HUES6 (cell line): Measurements from ENCODE around the gene JPH3.

ENCODE experiments used
- H3K27ac ChIP-seq: 2 replicates; pipeline ENCODE4 v1.7.0; 2013; ENCODE audit warnings: low read depth, mild to moderate bottlenecking, low read length, inconsistent platforms
- H3K27me3 ChIP-seq: 2 replicates; pipeline ENCODE4 v1.6.1; 2013; ENCODE audit warnings: low read length; ENCODE audit not compliant: control insufficient read depth, insufficient read depth
- H3K36me3 ChIP-seq: 2 replicates; pipeline ENCODE4 v1.6.1; 2013; ENCODE audit warnings: low read length; ENCODE audit not compliant: control insufficient read depth, insufficient read depth
- H3K4me1 ChIP-seq: 2 replicates; pipeline ENCODE4 v1.6.1; 2013; ENCODE audit warnings: low read length; ENCODE audit not compliant: control insufficient read depth, insufficient read depth
- H3K4me3 ChIP-seq: 2 replicates; pipeline ENCODE4 v1.5.1; 2013; ENCODE audit warnings: low read depth, low read length
- H3K9ac ChIP-seq: one replicate; pipeline ENCODE4 v1.6.1; 2013; ENCODE audit warnings: mild to moderate bottlenecking, low read length
- H3K9me3 ChIP-seq: 2 replicates; pipeline ENCODE4 v1.6.1; 2013; ENCODE audit warnings: low read depth, low read length; ENCODE audit not compliant: control insufficient read depth, insufficient read depth

Gene JPH3

DNA sequence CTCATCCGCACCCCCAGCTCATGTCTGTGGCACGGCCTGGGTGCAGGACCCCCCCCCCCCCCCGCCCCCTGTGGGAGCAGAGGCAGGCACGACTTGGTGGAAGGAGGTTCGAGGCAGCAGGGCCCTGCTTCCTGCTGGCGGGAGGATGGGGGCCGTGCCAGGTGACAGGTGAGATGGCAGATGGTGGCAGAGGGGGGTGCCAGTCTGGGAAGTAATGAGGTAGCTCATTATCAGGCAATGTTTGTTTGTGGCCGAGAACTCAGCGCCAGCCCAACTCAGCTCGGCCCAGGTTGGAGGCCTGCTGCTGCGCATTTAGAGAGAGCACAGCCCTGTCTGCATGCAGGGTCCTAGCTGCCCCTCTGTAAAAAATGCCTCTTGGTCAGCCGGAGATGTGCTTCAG lies 40.1 kb upstream of the JPH3 start:
- Histone ChIP-seq H3K4me3 (no peak overlapping the region), H3K4me1 (no peaks in the 10 kb centered on the region), H3K9ac (no peak overlapping the region), H3K36me3 (no peaks in the 10 kb centered on the region), H3K9me3 (peaks cover 7% of the 10 kb centered on the region; the same call in 1 of the 2 replicates), H3K27ac (no peak overlapping the region), H3K27me3 (no peaks in the 10 kb centered on the region)

DNA sequence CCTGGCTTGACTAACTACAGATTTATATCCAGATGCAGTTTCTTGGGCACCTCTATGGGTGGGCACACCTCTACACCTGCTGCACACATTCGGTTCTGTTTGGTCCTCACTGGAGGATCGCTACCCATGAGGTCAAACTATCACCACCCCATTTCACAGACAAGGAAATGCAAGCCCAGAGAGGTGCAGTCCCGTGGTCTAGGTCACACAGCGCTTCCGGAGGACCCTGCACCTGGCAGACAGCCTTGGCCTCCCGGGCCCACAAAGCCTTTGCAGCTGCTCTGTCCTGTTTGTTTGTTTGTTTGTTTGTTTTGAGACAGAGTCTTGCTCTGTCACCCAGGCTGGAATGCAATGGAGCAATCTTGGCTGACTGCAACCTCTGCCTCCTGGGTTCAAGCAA lies 39.3 kb upstream of the JPH3 start:
- H3K27me3 ChIP-seq, result no peaks in the 10 kb centered on the region
- no peak overlapping the region for H3K27ac ChIP-seq
- no peaks in the 10 kb centered on the region for H3K4me1 ChIP-seq
- no peak overlapping the region for H3K9ac ChIP-seq
- no peak overlapping the region for H3K4me3 ChIP-seq
- peaks cover 7% of the 10 kb centered on the region; the same call in 1 of the 2 replicates for H3K9me3 ChIP-seq
- no peaks in the 10 kb centered on the region for H3K36me3 ChIP-seq

DNA sequence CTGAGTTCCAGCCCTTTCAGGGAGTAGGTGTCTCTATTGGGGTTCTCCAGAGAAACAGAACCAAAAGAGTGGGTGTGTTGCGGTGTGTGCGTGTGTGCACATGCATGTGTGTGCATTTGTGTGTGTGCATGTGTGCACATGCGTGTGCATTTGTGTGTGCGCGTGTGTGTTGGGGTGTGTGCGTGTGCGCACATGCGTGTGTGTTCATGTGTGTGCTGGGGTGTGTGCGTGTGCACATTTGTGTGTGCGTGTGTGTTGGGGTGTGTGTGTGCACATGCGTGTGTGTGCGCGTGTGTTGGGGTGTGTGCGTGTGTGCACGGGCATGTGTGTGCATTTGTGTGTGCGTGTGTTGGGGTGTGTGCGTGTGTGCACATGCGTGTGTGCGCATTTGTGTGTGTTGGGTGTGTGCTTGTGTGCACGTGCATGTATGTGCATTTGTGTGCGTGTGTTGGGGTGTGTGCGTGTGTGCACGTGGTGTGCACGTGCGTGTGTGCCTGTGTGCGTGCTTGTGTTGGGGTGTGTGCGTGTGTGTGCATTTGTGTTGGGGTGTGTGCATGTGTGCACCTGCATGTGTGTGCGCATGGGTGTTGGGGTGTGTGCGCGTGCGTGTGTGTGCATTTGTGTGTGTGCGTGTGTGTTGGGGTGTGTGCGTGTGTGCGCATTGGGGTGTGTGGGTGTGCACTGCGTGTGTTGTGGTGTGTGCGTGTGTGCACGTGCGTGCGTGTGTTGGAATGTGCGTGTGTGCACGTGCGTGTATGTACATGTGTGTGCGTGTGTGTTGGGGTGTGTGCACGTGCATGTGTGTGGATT lies 38.4 kb upstream of the JPH3 start:
- peaks cover 7% of the 10 kb centered on the region; the same call in 1 of the 2 replicates for H3K9me3 ChIP-seq
- H3K27ac ChIP-seq, result no peak overlapping the region
- no peaks in the 10 kb centered on the region for H3K36me3 ChIP-seq
- H3K9ac ChIP-seq, result no peak overlapping the region
- no peak overlapping the region for H3K4me3 ChIP-seq
- no peaks in the 10 kb centered on the region for H3K27me3 ChIP-seq
- no peaks in the 10 kb centered on the region for H3K4me1 ChIP-seq

DNA sequence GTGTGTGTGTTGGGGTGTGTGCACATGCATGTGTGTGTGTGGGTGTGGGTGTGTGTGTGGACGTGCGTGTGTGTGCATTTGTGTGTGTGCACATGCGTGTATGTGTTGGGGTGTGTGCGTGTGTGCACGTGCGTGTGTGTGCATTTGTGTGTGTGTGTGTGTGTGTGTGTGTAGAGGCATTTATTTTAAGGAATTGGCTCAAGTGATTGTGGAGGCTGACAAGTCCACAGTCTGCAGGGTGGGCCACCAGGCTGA lies 37.9 kb upstream of the JPH3 start:
- Histone ChIP-seq H3K36me3 (no peaks in the 10 kb centered on the region), H3K27ac (no peak overlapping the region), H3K27me3 (no peaks in the 10 kb centered on the region), H3K9me3 (peaks cover 7% of the 10 kb centered on the region; the same call in 1 of the 2 replicates), H3K4me1 (no peaks in the 10 kb centered on the region), H3K9ac (no peak overlapping the region), H3K4me3 (no peak overlapping the region)

DNA sequence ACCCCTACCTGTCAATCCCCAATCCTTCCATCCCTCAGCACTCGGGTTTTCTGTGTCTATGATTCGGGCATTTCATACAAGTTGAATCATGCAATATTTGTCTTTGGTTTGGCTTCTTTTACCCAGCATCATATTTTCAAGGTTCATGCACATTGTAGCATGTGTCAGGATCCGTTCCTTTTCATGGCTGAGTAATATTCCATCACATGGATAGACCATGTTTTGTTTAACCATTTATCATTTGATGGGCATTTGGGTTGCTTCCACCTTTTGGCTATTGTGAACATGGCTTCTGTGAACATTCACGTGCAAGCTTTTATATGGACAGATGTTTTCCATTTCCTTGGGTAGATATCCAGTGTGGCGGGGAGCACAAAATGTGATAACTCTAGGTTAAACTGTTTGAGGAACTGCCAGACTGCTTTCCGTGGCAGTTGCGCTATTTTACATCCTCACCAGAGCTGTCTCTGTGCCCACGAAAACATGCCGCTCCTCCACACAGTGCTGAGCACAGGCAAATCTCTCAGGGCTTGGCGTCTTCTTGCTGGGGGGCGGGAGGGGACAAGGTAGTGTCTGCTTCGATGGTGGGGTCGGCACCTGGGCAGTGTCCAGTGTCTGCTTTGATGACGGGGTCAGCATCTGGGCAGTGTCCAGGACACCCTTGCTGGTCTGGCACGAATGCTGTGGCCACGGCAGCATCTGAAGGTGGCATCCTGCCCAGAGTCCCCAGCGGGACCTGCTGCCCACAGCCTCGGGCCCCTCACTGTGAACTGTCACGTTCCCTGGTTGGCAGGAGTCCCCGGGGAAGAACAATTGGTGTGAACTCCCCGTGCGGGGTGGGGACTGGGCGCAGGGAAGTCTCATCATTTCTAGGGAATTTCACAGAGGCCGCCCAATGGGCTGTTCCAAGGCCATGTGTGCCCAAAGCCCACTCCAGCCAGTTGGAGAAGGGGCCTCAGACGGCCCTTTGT lies 32.4 kb upstream of the JPH3 start:
- Histone ChIP-seq H3K27ac (no peak overlapping the region), H3K36me3 (no peaks in the 10 kb centered on the region), H3K4me1 (peaks cover 11% of the 10 kb centered on the region), H3K9ac (no peak overlapping the region), H3K4me3 (no peak overlapping the region), H3K9me3 (no peaks in the 10 kb centered on the region), H3K27me3 (no peaks in the 10 kb centered on the region)

DNA sequence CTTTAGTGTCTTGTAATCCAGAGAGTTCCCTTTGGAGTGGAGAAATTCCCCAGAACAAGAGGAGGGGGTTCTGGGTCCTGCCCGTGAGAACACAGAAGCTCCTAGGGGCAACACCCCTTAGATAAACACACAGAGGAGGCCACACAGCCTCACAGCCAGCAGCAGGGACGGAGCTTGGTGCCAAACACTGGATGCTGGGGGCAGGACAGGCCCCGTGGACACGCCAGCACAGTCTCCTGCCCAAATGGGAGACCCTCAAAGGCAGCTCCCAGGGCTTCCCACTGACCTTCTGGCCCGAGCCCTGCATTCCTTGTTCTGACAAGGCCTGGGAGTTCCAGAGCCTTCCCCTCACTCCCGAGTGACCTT lies 31.8 kb upstream of the JPH3 start:
- H3K36me3 ChIP-seq, result no peaks in the 10 kb centered on the region
- H3K9ac ChIP-seq, result no peak overlapping the region
- H3K4me3 ChIP-seq, result no peak overlapping the region
- no peak overlapping the region for H3K27ac ChIP-seq
- H3K4me1 ChIP-seq, result peaks cover 17% of the 10 kb centered on the region
- H3K27me3 ChIP-seq, result no peaks in the 10 kb centered on the region
- H3K9me3 ChIP-seq, result no peaks in the 10 kb centered on the region

DNA sequence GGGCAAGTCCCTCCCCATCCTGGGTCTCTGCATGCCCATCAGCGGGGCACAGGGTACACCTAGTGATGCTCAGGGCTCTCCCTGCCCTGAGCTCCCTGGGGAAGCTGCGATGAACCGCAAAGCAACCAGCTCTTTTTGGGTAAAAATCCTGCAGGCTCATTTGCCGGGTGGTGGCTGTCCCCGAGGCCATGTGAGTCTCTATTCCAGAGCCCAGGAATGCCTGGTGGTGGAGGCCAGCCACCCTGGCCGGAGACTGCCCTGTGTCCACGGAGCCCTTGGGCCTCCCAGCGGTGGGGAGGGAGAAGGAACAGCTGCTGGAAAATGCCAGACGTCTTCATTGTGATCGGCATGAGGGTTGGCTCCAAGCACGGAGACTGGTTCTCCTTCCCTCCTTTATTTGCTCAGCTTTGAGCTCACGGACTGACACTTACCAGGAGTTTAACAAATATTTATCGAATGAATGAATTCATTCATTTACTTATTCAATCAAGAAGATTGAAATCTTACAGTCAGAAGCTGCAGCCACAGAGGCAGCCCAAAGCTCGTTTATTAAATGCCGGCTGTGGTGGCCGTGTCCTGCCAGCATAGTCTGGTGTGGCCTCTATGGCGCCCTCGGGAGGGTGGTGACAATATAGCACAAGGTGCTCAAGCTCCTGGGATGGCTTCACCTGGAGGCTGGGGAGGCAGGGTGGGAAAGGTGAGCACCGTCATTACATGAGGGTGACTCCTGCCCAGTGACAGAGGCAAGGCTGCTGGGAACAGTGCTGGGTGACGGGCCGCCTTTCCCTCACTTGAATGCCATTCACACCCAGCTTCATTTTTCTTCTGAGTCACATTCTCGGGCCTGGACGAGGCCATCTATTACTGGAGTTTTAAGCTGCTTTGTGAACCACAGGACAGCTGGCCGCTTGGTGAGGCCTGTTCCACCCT lies 31.1 kb upstream of the JPH3 start:
- Histone ChIP-seq H3K36me3 (no peaks in the 10 kb centered on the region), H3K27ac (no peak overlapping the region), H3K4me1 (peaks cover 24% of the 10 kb centered on the region), H3K4me3 (no peak overlapping the region), H3K9ac (no peak overlapping the region), H3K9me3 (no peaks in the 10 kb centered on the region), H3K27me3 (no peaks in the 10 kb centered on the region)

DNA sequence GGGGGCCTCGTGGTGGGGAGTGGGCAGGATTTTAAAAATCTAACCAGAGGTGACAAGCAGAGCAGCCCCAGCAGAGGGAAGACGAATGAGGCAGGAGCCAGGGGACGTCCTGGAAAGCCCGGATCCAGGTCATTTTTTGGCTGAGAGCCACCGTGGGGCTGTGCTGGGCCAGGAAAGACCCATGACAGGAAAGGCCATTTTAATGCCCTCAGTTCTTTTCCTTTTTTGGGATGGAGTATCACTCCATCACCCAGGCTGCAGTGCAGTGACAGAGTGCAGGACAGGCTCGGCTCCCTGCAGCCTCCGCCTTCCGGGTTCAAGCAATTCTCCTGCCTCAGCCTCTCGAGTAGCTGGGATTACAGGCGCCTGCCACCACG lies 30.5 kb upstream of the JPH3 start:
- Histone ChIP-seq H3K4me1 (peaks cover 30% of the 10 kb centered on the region), H3K27ac (no peak overlapping the region), H3K4me3 (no peak overlapping the region), H3K36me3 (no peaks in the 10 kb centered on the region), H3K9ac (no peak overlapping the region), H3K9me3 (no peaks in the 10 kb centered on the region), H3K27me3 (no peaks in the 10 kb centered on the region)

DNA sequence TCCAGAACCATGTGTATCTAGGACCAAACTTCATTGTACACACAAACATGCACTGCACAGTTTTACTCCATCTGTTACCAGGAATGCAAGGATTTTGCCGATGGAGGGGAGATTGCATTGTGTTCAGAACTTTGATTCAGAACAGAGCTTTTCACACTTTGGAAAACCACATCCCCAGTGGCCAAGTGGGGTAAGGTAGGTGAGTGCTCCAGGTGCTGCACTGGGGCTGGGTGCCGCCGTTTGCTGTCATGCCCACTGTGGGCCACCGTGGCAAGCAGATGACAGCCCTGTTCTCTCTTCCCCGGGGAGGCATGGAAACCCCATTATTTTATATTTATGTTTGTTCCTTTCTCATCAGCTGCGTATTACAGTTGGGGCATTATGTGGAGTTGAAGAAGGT lies 29.3 kb upstream of the JPH3 start:
- no peaks in the 10 kb centered on the region for H3K36me3 ChIP-seq
- H3K4me1 ChIP-seq, result peaks cover 30% of the 10 kb centered on the region
- no peak overlapping the region for H3K9ac ChIP-seq
- H3K4me3 ChIP-seq, result no peak overlapping the region
- H3K27ac ChIP-seq, result no peak overlapping the region
- H3K27me3 ChIP-seq, result no peaks in the 10 kb centered on the region
- H3K9me3 ChIP-seq, result no peaks in the 10 kb centered on the region

DNA sequence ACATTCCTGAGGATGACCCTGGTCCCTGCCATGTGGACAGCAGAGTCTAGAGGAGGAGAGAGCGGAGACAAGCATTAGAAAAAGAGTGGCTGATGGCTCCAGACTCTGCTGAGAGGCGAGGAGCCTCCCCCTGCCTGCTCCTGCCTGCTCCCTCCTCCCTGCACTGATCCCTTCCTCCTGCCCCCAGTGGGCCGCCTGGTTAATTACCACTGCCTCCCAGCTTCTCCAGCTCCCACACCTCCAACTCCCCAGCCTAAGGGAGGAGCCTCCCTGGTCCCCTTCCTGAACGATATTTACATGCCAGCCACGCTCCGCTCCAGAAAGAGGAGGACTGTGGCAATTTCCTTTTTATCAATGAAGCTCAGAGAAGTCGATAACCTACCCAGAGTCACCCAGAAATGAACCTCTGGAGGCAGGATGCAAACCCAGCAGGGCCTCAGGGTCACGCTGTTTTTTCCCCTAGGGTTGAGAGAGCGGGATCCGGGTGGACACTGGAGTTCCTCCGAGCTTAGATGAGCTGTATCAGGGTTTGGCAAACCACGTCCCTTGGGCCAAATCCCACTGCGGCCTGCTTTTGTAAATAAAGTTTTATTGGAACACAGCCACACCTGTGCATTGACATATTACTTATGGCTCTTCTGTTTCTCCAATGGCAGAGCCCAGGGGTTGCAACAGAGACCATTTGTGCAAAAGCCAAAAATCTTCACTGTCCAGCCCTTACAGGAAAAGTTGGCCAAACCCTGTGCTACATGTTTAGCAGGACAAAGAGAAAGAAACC lies 27.1 kb upstream of the JPH3 start:
- Histone ChIP-seq H3K27me3 (no peaks in the 10 kb centered on the region), H3K4me1 (peaks cover 30% of the 10 kb centered on the region), H3K9me3 (no peaks in the 10 kb centered on the region), H3K9ac (no peak overlapping the region), H3K27ac (no peak overlapping the region), H3K4me3 (peak overlapping the region; percentile 30), H3K36me3 (no peaks in the 10 kb centered on the region)
